ENCODE data around the gene CFAP46.

CFAP46 gene

GRCh38 chr10:132942101-132943057 lies at the start of gene CFAP46:
Gene CFAP46, minus strand, starts transcription at chr10:132942570. Its CDS starts 86 bp downstream, at chr10:132942484.
- no peak for TF ChIP-seq CTCF (conservative IDR thresholded peaks at IDR 0.05; ENCODE audit: low read depth, low read length)
- peak; percentile 53 for DNase-seq (ENCODE audit: low read depth)
- H3K4me3 ChIP-seq (ENCODE audit: low read depth, low read length): peak within 1 kb of the TSS; percentile 58

- no peak for TF ChIP-seq CTCF (conservative IDR thresholded peaks at IDR 0.05; ENCODE audit: low read depth, low read length)
- no peak overlapping the region for H3K4me3 ChIP-seq (ENCODE audit: low read depth, low read length)
- DNase-seq (ENCODE audit: low read depth): no peak
These were observed 49.5 kb upstream of the CFAP46 start for GRCh38 chr10:132991706-132992432.

GRCh38 chr10:132990684-132991545 lies 48.5 kb upstream of the CFAP46 start:
- no peak overlapping the region for H3K4me3 ChIP-seq (ENCODE audit: low read depth, low read length)
- no peak for DNase-seq (ENCODE audit: low read depth)
- TF ChIP-seq CTCF (conservative IDR thresholded peaks at IDR 0.05; ENCODE audit: low read depth, low read length): no peak

- TF ChIP-seq CTCF (conservative IDR thresholded peaks at IDR 0.05; ENCODE audit: low read depth, low read length): no peak
- DNase-seq (ENCODE audit: low read depth): no peak
- no peak overlapping the region for H3K4me3 ChIP-seq (ENCODE audit: low read depth, low read length)
These were observed 47.4 kb upstream of the CFAP46 start for GRCh38 chr10:132989476-132990415.

- H3K4me3 ChIP-seq (ENCODE audit: low read depth, low read length): no peak overlapping the region
- DNase-seq (ENCODE audit: low read depth): no peak
- no peak for TF ChIP-seq CTCF (conservative IDR thresholded peaks at IDR 0.05; ENCODE audit: low read depth, low read length)
These were observed 46.6 kb upstream of the CFAP46 start for GRCh38 chr10:132988988-132989387.
